ENCODE data around the gene EXOC1L.

EXOC1L gene

GRCh38 chr4:55884093-55884850 lies 64.7 kb downstream of the EXOC1L start:
- no peak for DNase-seq (ENCODE audit: low spot score)

GRCh38 chr4:55884851-55885219 lies 65.2 kb downstream of the EXOC1L start:
- no peak for DNase-seq (ENCODE audit: low spot score)
